ENCODE results near the gene MAEL.

DNA sequence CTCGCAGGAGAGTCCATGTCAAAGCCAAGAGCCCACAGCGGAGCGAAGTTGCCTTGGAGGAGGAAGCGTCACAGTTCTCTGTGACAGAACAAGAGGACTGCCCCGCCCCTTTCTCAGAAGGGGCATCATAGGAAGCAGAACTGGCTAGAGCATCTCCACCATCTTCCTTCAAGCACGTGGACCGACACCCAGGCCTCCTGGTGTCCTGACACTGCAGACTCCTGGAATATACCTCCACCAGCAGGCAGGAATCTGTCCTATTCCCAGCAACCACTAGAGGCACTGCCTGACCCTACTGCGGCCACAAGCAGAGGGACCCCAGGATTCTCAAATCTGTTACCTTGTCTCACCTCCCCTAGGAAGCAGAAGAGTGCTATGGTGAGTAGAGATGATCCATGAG, 63.3 kb downstream of the MAEL start:
- TF ChIP-seq, protein P1, sequence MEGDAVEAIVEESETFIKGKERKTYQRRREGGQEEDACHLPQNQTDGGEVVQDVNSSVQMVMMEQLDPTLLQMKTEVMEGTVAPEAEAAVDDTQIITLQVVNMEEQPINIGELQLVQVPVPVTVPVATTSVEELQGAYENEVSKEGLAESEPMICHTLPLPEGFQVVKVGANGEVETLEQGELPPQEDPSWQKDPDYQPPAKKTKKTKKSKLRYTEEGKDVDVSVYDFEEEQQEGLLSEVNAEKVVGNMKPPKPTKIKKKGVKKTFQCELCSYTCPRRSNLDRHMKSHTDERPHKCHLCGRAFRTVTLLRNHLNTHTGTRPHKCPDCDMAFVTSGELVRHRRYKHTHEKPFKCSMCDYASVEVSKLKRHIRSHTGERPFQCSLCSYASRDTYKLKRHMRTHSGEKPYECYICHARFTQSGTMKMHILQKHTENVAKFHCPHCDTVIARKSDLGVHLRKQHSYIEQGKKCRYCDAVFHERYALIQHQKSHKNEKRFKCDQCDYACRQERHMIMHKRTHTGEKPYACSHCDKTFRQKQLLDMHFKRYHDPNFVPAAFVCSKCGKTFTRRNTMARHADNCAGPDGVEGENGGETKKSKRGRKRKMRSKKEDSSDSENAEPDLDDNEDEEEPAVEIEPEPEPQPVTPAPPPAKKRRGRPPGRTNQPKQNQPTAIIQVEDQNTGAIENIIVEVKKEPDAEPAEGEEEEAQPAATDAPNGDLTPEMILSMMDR (IDR thresholded peaks at IDR 0.05; ENCODE audit: insufficient read depth, low read length) = peak; percentile 25
- TF ChIP-seq, protein P2, sequence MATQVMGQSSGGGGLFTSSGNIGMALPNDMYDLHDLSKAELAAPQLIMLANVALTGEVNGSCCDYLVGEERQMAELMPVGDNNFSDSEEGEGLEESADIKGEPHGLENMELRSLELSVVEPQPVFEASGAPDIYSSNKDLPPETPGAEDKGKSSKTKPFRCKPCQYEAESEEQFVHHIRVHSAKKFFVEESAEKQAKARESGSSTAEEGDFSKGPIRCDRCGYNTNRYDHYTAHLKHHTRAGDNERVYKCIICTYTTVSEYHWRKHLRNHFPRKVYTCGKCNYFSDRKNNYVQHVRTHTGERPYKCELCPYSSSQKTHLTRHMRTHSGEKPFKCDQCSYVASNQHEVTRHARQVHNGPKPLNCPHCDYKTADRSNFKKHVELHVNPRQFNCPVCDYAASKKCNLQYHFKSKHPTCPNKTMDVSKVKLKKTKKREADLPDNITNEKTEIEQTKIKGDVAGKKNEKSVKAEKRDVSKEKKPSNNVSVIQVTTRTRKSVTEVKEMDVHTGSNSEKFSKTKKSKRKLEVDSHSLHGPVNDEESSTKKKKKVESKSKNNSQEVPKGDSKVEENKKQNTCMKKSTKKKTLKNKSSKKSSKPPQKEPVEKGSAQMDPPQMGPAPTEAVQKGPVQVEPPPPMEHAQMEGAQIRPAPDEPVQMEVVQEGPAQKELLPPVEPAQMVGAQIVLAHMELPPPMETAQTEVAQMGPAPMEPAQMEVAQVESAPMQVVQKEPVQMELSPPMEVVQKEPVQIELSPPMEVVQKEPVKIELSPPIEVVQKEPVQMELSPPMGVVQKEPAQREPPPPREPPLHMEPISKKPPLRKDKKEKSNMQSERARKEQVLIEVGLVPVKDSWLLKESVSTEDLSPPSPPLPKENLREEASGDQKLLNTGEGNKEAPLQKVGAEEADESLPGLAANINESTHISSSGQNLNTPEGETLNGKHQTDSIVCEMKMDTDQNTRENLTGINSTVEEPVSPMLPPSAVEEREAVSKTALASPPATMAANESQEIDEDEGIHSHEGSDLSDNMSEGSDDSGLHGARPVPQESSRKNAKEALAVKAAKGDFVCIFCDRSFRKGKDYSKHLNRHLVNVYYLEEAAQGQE (IDR thresholded peaks at IDR 0.05; ENCODE audit: insufficient replicate concordance, low read depth) = no peak
- TF ChIP-seq GABPA (IDR thresholded peaks at IDR 0.05; ENCODE audit: low read depth) (no peak), POLR2AphosphoS5 (IDR thresholded peaks at IDR 0.05; ENCODE audit: low read depth) (no peak)

Measured in HL-60 (cell line).